Measurements from ENCODE around the gene SEPTIN10. TPM values are rescaled to one million over a fixed set of nuclear protein-coding genes. Genes with fewer than 3 reads are reported as not detected.

SEPTIN10 gene
- total and polyA plus RNA-seq, 2 of the 8 experiments (the other 6 are each of a cell fraction or from before 2014, with no cell fraction given): 23.7 to 101 TPM

DNA sequence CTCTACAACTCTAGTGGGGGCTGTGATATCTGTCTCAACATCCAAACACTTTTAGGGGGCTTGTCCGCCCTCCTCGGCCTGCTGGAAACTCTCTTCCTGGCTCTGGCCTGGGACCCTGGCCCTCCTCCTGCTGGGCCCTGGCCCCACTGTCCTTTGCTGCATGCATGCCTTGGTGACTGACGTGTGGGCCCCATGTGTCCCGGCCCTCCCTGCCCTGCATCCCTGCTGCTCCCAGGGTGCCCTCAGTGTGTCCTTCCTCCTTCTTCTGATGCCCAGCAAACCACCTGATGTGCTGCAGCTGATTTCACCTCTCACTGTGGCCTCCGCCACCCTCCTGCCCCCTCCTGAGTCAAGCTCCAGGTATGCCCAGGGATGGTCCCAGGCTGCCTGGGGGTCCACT lies 101.7 kb downstream of the SEPTIN10 start:
- ChIA-PET CTCF (ENCODE audit: partially characterized antibody) (interaction anchor here (0.7 to 8.3 kb wide), 9 partner anchors 13 to 385 kb away, joined by 3 to 45 read pairs (median 13); partner anchors contain the start of gene SH3RF3), POLR2A (ENCODE audit: partially characterized antibody) (no interaction called here)
- H2BK5ac ChIP-seq (ENCODE audit: low read depth, low read length): no peak overlapping the region; the same call in 1 of the 2 replicates
- no peak overlapping the region for H4K5ac ChIP-seq (ENCODE audit: insufficient read length, low read depth, low read length)
- H3K27me3 ChIP-seq (replicated peaks in 1 of 4; ENCODE audit: control insufficient read depth in 3 of 4, extremely low read depth in 1 of 4, insufficient read depth in 3 of 4, low read length in 3 of 4): no peaks in the 10 kb centered on the region
- no peak overlapping the region for H3K56ac ChIP-seq (replicated peaks; ENCODE audit: insufficient read length, low read depth, low read length)
- 71% methylated on average over 5 of the region's 5 CpGs; no CpG with 5 or more reads in 1 of the 2 experiments for whole genome bisulfite sequencing, 2 experiments (ENCODE audit: extremely low coverage in 1 of 2, insufficient coverage in 1 of 2, insufficient read length in 1 of 2, insufficient replicate concordance in 2 of 2, low coverage in 1 of 2, low lambda C conversion rate in 2 of 2, missing lambda C conversion rate in 1 of 2)
- no peak overlapping the region for H3K23ac ChIP-seq (ENCODE audit: insufficient read length)
- no peaks in the 10 kb centered on the region for H3K79me1 ChIP-seq (ENCODE audit: low read depth, low read length)
- H3K36me3 ChIP-seq (ENCODE audit: control insufficient read depth in 2 of 4, insufficient read depth in 4 of 4, low read length in 3 of 4): no peaks in the 10 kb centered on the region
- no peak overlapping the region for H3K14ac ChIP-seq (ENCODE audit: insufficient read length)
- no peaks in the 10 kb centered on the region for H3K9me3 ChIP-seq (ENCODE audit: insufficient read depth in 2 of 2, low read depth in 1 of 2, low read length in 1 of 2)
- H2AFZ ChIP-seq (ENCODE audit: low read length): no peak overlapping the region
- no peak overlapping the region for H3K4me2 ChIP-seq (ENCODE audit: insufficient read depth in 1 of 2, low read depth in 2 of 2, low read length in 2 of 2)
- FAIRE-seq: no peak
- no peak overlapping the region for H4K8ac ChIP-seq (ENCODE audit: extremely low read depth, insufficient read depth, low read length)
- H4K20me1 ChIP-seq (replicated peaks in 1 of 2; ENCODE audit: control insufficient read depth in 1 of 2, insufficient read depth in 2 of 2, low read length in 2 of 2): peaks cover 0 to 4% of the 10 kb centered on the region in 2 experiments
- DNase-seq (ENCODE audit: low read depth in 1 of 2, low spot score in 2 of 2): no peak
- no peak overlapping the region for H2BK15ac ChIP-seq (ENCODE audit: low read length)
- no peak overlapping the region for H3K27ac ChIP-seq (ENCODE audit: low read depth, low read length)
- TF ChIP-seq CHD1 (IDR thresholded peaks at IDR 0.05; ENCODE audit: low read depth, low read length): no peak
- no peaks in the 10 kb centered on the region for H3K79me2 ChIP-seq (ENCODE audit: control insufficient read depth in 1 of 2, insufficient read depth in 2 of 2, low read length in 2 of 2)
- H2BK12ac ChIP-seq (ENCODE audit: low read depth, low read length): no peak overlapping the region
- no peak overlapping the region for H3K9ac ChIP-seq (replicated peaks in 1 of 4; ENCODE audit: extremely low read depth in 1 of 4, low read depth in 3 of 4, low read length in 3 of 4)
- H3K4ac ChIP-seq (replicated peaks; ENCODE audit: insufficient read length, low read depth, low read length): no peak overlapping the region
- no peak overlapping the region for H2AK5ac ChIP-seq (ENCODE audit: low read depth, low read length)
- H3K23me2 ChIP-seq (ENCODE audit: low read depth, low read length): no peaks in the 10 kb centered on the region; the same call in 1 of the 2 replicates
- no peak overlapping the region for H2BK20ac ChIP-seq (ENCODE audit: low read length)
- H3K4me3 ChIP-seq (ENCODE audit: extremely low read depth in 1 of 4, insufficient read depth in 2 of 4, low read depth in 3 of 4, low read length in 4 of 4): no peak overlapping the region
- no peak overlapping the region for H2BK120ac ChIP-seq (replicated peaks; ENCODE audit: low read depth, low read length)
- H3K4me1 ChIP-seq (replicated peaks in 1 of 4; ENCODE audit: control insufficient read depth in 3 of 4, insufficient read depth in 4 of 4, low read length in 3 of 4): no peaks in the 10 kb centered on the region
- no peak overlapping the region for H3K18ac ChIP-seq (ENCODE audit: extremely low read depth, low read length)
- H4K91ac ChIP-seq (replicated peaks; ENCODE audit: insufficient read length, low read length): no peak overlapping the region

Measured in H1 (cell line).